GM21576 (cell line): Measurements from ENCODE around the gene SLC25A51.

ENCODE experiments used
- ATAC-seq: cut with Tn5 transposase; IDR thresholded peaks from one replicate; pipeline ENCODE4 v1.9.1; 2021; ENCODE audit warnings: mild to moderate bottlenecking, moderate library complexity; ENCODE audit not compliant: unreplicated experiment

The SLC25A51 gene

GRCh38 chr9:37937366-37937765 is 33.4 kb upstream of the SLC25A51 start:
- ATAC-seq = no peak

DNA sequence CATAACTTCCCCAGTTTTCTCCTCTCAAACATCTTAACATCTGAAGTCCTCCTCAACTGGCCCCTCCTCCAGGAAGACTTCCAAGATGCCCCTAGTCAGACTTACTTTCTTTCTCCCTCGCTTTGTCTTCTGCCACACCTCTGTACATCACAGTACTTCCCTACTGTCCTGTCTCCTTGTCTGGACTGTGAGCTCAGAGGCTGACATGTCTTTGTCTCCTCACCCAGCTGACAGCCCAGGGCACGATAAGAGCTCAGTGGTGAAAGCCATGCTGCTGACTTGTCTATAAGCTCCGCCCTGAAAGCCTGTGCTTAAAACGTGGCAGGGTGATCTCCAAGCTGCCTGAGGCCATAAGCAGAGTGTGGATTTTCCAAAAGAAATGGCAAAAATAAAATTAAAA is 33.0 kb upstream of the SLC25A51 start:
- ATAC-seq = no peak

GRCh38 chr9:37936376-37936775 is 32.4 kb upstream of the SLC25A51 start:
- no peak for ATAC-seq

GRCh38 chr9:37935096-37935495 is 31.2 kb upstream of the SLC25A51 start:
- ATAC-seq = no peak

GRCh38 chr9:37931592-37931991 is 27.7 kb upstream of the SLC25A51 start:
- no peak for ATAC-seq

- no peak for ATAC-seq
These were observed 25.5 kb upstream of the SLC25A51 start for GRCh38 chr9:37929441-37929895.

DNA sequence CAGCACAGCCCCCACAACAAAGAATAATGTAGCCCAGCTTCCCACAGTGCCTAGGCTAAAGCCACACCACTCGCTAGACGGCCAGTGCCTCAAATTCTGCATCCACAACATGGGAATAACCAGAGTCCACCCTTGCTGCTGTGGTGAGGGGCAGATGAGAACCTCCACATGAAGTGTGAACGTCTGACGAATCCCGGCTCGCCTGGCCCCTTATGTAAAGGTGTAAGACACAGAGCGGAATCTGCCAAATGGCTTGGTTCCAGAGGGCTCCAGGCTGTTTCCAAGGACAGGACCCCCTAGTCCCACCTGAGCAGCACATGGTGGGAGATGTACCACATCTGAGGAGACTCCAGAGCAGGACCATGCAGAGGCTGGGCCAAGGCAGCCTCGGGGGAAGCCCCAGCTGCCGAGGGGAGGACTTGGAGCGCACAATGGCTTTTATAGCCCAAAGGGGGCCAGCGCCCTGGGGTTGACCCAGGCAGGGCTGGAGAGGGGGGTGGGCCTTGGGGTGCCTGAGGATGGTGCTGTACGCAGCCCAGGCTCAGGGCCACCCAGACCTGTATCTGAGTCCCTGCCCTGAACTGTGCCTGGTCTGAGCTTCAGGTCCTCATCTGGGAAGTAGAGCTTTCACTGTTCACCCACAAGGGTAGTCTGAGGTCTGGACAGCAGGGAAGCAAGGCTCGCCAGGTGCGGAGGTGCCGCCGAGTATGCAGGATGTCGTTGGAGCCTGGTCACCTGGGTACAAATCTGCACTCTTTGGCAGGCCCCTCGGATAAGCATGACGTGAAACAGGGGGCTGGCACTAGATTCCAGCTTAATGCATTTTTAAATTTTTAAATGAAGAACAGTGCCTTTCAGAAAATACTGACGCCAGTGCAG is 24.9 kb upstream of the SLC25A51 start:
- no peak for ATAC-seq

DNA sequence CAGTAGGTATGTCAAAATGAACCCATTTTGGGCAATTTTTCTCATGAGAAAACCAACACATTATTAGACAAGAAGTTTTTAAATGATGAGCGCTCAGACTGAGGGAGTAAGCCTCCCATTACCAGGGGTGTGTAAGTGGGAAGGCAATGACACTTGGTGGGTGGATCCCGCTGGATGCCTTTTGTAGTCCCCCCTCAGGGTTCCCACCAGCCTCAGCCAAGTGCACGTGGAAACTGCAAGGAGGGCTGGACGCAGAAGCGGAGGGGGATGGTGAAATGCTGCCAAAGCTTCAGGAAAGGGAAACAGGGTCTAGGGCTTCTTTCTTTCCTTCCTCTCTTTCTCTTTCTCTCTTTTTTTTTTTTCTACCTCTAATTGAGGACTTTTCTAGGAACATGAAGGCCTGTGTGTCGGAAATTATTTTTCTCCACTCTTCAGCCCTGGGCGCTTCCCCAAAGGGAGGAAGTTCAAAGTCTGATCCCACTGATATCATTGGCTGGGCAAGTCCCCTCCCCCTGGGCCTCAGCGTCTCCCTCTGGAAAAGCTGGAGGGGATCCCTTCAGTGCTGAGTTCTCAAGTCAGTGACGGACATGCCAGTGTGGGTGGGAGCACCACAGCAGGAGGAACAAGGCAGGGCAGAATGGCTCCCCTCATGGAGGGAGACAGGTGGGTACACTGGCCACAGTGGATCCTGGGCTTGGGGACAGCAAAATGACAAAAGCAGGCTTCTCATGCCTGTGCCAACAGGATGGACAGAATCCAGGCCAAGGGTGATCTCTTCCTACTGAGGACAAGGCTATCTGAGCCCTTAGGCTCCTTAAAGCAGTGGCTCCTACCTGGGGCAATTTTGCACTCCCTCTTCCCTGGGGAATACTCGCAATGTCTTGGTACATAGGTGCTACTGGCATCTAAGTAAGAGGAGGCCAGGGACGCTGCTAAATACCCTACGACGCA is 23.9 kb upstream of the SLC25A51 start:
- no peak for ATAC-seq

DNA sequence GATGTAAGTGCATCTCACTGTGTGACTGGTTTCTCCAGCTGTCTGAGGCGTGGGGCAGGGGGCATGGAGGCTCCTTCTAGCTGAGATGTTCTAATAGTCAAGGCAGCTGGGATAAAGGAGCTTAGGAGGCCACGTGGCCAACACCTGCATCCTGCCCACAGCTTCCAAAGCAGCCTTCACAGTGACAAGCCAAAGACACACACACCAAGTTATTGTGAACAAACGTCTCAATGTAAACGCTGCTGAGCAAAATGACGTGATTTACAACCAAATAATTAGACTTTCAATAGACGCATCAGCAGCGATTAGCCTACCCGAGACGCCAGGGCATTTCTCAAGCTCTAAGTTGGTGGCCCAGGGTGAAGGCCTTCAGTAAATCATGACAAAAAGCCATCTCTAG is 23.2 kb upstream of the SLC25A51 start:
- ATAC-seq = no peak

GRCh38 chr9:37926737-37927118 is 22.8 kb upstream of the SLC25A51 start:
- no peak for ATAC-seq

DNA sequence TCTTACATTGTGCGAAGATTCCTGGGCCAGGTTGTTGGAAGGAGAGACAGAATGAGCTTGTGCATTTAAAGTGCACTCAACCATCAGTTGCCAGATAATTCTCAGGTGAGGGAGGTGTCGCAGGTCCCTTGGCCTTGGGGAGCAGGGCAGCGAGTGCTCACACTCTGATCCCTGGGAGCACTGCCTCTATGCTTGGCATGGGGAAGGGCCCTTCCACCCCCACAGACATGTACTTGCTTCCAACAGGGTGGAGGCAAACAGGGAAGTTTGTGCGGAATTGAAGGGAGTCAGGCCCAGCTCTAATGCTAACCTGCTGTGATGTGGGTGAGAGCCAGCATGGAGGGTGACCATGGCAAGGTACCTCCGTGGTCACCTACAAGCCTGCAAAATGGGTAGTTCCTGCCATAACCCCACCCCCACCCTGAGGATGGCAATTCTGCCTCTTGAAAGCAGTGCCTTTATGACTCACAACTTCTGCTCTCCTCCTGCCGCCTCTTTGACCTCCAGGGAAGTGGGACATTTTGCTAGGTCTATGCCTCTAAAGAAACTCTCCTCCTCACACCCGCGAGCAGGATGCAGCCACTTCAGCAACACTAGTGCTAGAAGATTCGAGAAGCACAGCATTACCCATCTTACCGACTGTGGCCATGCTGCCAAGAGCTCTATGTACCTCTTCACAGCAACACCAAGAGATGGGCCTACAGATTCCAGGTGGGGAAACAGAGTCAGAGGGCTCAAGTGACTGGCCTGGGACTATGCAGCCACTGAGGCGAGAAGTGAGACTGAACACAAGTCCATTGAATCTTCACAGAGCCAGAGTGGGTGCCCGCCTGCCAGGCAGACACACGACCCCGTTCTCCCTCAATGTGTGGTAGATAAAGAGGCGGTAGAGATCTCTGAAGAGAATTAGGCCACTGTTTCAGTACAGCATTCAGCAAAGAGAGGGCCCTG is 22.1 kb upstream of the SLC25A51 start:
- ATAC-seq = no peak

GRCh38 chr9:37925006-37925405 is 21.1 kb upstream of the SLC25A51 start:
- no peak for ATAC-seq

DNA sequence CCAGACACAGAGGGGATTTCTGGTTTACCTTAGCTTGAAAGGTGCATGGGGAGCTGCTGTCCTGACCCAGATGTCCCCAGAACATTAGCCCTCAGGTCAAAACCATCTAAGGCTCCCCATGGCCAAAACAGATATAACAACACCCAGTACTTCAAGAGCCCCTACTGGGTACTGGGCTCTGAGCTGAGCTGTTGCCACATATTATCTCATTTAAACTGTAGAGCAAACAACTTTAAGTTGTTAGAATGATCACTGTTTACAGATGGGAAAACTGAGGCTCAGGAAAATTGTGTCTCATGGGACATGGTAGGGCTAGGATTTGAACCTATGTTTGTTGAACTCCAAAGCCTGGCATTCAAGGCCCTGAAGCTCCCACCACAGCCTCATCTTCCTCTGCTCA is 20.6 kb upstream of the SLC25A51 start:
- ATAC-seq = no peak

DNA sequence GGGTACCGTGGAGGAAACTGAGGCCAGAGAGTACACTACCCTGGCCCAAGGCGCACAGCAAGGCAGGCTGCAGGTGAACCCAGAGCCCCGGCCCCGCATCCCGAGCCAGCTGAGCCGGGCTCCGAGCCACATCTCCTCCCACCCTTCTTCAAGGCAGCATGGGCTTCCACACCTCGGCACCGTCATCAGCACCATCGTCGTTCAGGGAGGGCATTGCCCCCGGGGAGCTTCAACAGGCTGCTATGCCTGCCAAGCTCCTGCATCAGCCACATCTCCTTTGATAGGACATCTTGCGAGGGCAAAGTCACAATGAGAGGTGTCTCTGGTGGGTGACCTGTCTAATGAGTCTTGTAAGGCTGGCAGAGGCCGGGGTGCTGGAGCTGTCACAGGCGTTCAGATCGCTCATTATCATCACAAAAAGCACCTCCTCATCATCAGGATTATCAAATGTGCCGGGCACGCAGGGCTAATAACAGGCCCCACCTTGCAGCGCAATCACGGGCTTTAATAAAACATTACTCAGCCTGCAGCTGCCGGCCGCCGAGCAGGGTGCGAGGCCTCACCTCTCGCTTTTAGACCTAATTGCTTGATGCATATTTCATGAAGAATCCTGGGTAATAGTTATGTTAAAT is 20.0 kb upstream of the SLC25A51 start:
- ATAC-seq = no peak

DNA sequence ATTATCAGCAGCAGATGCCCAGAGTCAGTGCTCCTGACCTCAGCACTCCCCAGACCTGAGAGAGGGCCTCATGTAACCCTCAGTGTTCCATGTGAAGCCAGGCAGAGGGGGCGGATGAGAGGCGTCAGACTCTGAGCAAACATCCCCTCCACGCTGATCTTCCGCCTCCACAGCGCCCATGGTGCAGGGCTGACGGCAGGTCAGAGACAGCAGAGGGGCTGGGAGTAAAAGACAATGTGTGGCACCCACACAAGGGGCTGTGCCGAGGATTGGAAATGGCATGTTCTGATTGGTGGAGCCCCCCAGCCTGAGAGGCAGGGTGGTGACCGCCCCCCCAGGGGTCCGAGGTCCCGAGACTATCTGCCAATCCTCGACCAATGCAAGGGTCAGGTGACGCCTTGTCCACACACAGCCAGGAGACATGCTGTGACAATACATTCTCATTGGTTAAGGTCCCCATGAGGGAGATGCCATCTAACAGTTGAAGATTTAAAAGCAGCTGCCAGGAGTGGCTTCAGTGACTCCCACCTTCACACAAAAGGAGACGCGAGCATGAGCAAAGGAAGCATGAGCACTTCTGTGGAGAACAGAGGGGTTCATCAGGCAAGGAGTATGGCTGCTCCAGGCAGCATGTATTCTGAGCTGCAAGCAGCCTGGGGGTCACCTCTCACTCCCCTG is 19.3 kb upstream of the SLC25A51 start:
- no peak for ATAC-seq

DNA sequence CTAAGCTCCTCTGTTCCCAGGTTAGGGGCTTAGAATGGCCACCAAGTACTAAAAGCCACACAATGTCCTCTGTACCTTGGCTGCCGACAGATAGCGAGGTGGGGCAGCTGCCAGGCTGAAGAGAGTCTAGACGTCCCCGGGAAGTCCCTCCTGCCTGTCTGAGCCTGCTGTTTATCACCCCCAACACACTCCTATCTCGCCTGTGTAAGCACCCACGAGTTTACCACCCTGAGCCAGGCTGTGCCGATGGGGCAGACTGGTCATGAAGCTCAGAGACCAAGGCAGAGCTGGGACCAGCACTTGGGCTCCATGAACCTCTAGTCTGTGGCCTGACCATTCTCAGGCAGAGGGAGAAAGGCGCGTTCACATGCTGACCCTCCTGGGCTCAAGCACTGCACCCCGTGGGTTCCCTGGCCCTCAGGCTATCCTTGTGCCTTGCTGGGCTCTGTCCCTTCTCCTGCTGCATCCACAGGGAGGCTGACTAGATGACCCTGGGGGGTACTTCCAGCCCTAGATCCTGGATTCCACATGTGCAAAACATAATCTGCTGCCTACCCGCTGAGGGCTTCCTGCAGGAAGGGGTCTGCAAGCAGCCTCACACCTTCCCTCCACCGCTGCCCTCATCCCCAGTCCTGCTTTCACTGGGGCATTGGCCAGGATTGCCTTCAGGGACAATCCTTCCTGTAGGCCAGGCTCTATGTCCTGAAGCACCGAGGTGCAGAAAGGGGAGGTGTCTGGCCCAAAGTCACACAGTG is 18.6 kb upstream of the SLC25A51 start:
- ATAC-seq = no peak

GRCh38 chr9:37921546-37922300 is 17.8 kb upstream of the SLC25A51 start:
- ATAC-seq = no peak

DNA sequence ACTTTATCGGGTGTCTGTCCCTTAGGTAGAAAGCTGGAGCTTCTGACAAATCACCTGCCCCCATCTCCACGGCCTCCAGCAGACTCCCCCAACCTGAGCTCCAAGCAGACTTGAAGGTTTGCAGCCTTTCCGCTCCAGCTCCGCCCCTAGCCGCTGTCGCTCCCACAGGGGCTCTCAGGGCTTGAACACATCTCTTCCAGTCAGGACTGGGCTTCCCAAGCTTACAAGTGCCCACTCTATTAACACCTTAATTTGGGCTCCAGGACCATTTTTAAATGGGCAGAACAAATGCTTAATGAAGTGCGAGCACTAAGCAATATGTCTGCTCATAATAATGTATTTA is 17.2 kb upstream of the SLC25A51 start:
- no peak for ATAC-seq
